SK-N-SH (cell line): ENCODE results near the gene GATAD2A. TPM values are rescaled to one million over a fixed set of nuclear protein-coding genes. Genes with fewer than 3 reads are reported as not detected.

Source experiments
- CTCF ChIA-PET: fragments of 300-600, 350-600 bp; formaldehyde crosslinking; extraction: SDS; loops from one replicate; lab custom pipeline; 2021; lab: Yijun Ruan, JAX
- POLR2A ChIA-PET: fragments of 350-600 bp; sonication (Branson Sonifier 250); formaldehyde crosslinking; extraction: SDS; loops from one replicate; lab custom pipeline; 2020; ENCODE audit warnings: antibody characterized with exemption, inconsistent platforms; lab: Yijun Ruan, JAX
- DNase-seq: peaks from one replicate; pipeline ENCODE4 v3.0.0; 2012
- H2AFZ ChIP-seq: fragments of 200-600 bp; sonication (generic); 2 replicates; pipeline ENCODE4 v1.8.1; 2016; ENCODE audit warnings: antibody characterized with exemption, mild to moderate bottlenecking, low read depth
- H3F3A ChIP-seq: fragments of 200-600 bp; sonication (generic); replicated peaks from 2 replicates; pipeline ENCODE3; 2016; ENCODE audit warnings: antibody characterized with exemption, mild to moderate bottlenecking; ENCODE audit not compliant: insufficient read depth
- H3K27ac ChIP-seq, 2 experiments: fragments of 200-500 bp in 1 of 2; fragments of 200-600 bp in 1 of 2; sonication (Bioruptor generic) in 1 of 2; sonication (generic), shearing (Covaris generic) in 1 of 2; 2 replicates each; pipeline versions ENCODE4 v1.5.1 to v1.6.1; 2014 to 2016; ENCODE audit warnings: low read depth in 2 of 2, inconsistent platforms in 1 of 2, low read length in 1 of 2, mild to moderate bottlenecking in 1 of 2, mixed read lengths in 1 of 2
- H3K27me3 ChIP-seq: fragments of 200-600 bp; sonication (generic), shearing (Covaris generic); 2 replicates; pipeline ENCODE4 v1.6.1; 2016; ENCODE audit warnings: mixed run types; ENCODE audit not compliant: insufficient read depth
- H3K36me3 ChIP-seq, 2 experiments: fragments of 200-500 bp in 1 of 2; fragments of 200-600 bp in 1 of 2; sonication (Bioruptor generic) in 1 of 2; sonication (generic) in 1 of 2; replicated peaks in 1 of 2; 2 replicates each; pipeline versions ENCODE3 to v1.5.1; 2014 to 2016; ENCODE audit warnings: low read length in 1 of 2, mild to moderate bottlenecking in 1 of 2; ENCODE audit not compliant: insufficient read depth in 2 of 2, control insufficient read depth in 1 of 2
- H3K4me1 ChIP-seq, 2 experiments: fragments of 200-500 bp in 1 of 2; fragments of 200-600 bp in 1 of 2; sonication (Bioruptor generic) in 1 of 2; sonication (generic), shearing (Covaris generic) in 1 of 2; 2 replicates each; pipeline versions ENCODE4 v1.5.1 to v1.6.1; 2014 to 2016; ENCODE audit warnings: low read depth in 1 of 2, low read length in 1 of 2, mixed run types in 1 of 2; ENCODE audit not compliant: insufficient read depth in 2 of 2, control insufficient read depth in 1 of 2
- H3K4me2 ChIP-seq: fragments of 200-600 bp; sonication (generic), shearing (Covaris generic); 2 replicates; pipeline ENCODE4 v1.6.1; 2017; ENCODE audit warnings: mixed run types
- H3K4me3 ChIP-seq, 2 experiments: fragments of 200-500 bp in 1 of 2; fragments of 200-600 bp in 1 of 2; sonication (Bioruptor generic) in 1 of 2; sonication (generic), shearing (Covaris generic) in 1 of 2; 2 replicates each; pipeline versions ENCODE4 v1.5.1 to v1.8.1; 2014 to 2016; ENCODE audit warnings: low read depth in 2 of 2, inconsistent platforms in 1 of 2, low read length in 1 of 2, mild to moderate bottlenecking in 1 of 2, mixed read lengths in 1 of 2, moderate library complexity in 1 of 2
- H3K79me2 ChIP-seq: fragments of 200-600 bp; sonication (generic); 2 replicates; pipeline ENCODE4 v1.8.1; 2017; ENCODE audit warnings: mild to moderate bottlenecking; ENCODE audit not compliant: insufficient read depth
- H3K9ac ChIP-seq: fragments of 200-600 bp; sonication (generic); 2 replicates; pipeline ENCODE4 v1.6.1; 2017; ENCODE audit warnings: mixed run types
- H3K9me2 ChIP-seq: fragments of 200-600 bp; sonication (generic); 2 replicates; pipeline ENCODE4 v1.6.1; 2017; ENCODE audit warnings: mixed run types
- H3K9me3 ChIP-seq: fragments of 200-600 bp; sonication (generic); 2 replicates; pipeline ENCODE4 v1.6.1; 2017; ENCODE audit warnings: mixed run types, mild to moderate bottlenecking, moderate library complexity
- H4K20me1 ChIP-seq: fragments of 200-600 bp; sonication (generic); 2 replicates; pipeline ENCODE4 v1.6.1; 2017; ENCODE audit warnings: mild to moderate bottlenecking, mixed run types; ENCODE audit not compliant: insufficient read depth
- ELF1 ChIP-seq: IDR thresholded peaks from 2 replicates; pipeline ENCODE4 v1.4.0; 2012
- EZH2phosphoT487 ChIP-seq: fragments of 200-600 bp; sonication (generic); IDR thresholded peaks from 2 replicates; pipeline ENCODE4 v1.6.1; 2017; ENCODE audit warnings: low read depth, mixed run types, mild to moderate bottlenecking, antibody characterized with exemption, moderate library complexity, borderline replicate concordance
- FOSL2 ChIP-seq: IDR thresholded peaks from 2 replicates; pipeline ENCODE4 v1.4.0; 2012; ENCODE audit warnings: low read depth, mild to moderate bottlenecking, moderate library complexity, borderline replicate concordance
- FOXJ3 ChIP-seq: sonication (generic); formaldehyde crosslinking; IDR thresholded peaks from 2 replicates; pipeline ENCODE4 v1.5.1; 2020; ENCODE audit warnings: mild to moderate bottlenecking, missing genetic modification reagents
- FOXM1 ChIP-seq: IDR thresholded peaks from 2 replicates; pipeline ENCODE4 v1.4.0; 2012; ENCODE audit warnings: low read depth, mild to moderate bottlenecking
- JUND ChIP-seq: IDR thresholded peaks from 2 replicates; pipeline ENCODE4 v1.4.0; 2012
- PBX3 ChIP-seq: IDR thresholded peaks from 2 replicates; pipeline ENCODE4; 2012
- POLR2AphosphoS5 ChIP-seq: IDR thresholded peaks from 2 replicates; pipeline ENCODE4 v1.6.1; 2012; ENCODE audit warnings: low read depth, low read length
- RAD21 ChIP-seq: IDR thresholded peaks from 2 replicates; pipeline ENCODE4 v1.6.1; 2012; ENCODE audit warnings: mild to moderate bottlenecking, low read length
- RCOR1 ChIP-seq: fragments of 150-350 bp; IDR thresholded peaks from 2 replicates; pipeline ENCODE4 v1.6.1; 2017; ENCODE audit warnings: antibody characterized with exemption, low read length
- REST ChIP-seq: IDR thresholded peaks from 2 replicates; pipeline ENCODE4 v1.6.1; 2012; ENCODE audit warnings: mild to moderate bottlenecking, low read depth, low read length, moderate library complexity
- RFX5 ChIP-seq: IDR thresholded peaks from 2 replicates; pipeline ENCODE4 v1.6.1; 2012; ENCODE audit warnings: mild to moderate bottlenecking, improper control_type of control experiment, low read length
- RXRA ChIP-seq: IDR thresholded peaks from 2 replicates; pipeline ENCODE4 v1.4.0; 2012; ENCODE audit warnings: low read depth, mild to moderate bottlenecking, borderline replicate concordance
- SIN3A ChIP-seq: IDR thresholded peaks from 2 replicates; pipeline ENCODE4 v1.6.1; 2012; ENCODE audit warnings: low read depth, mild to moderate bottlenecking, low read length, moderate library complexity, borderline replicate concordance
- WGBS: methylation state at CpG from one replicate; pipeline ENCODE4 v1.1.6; 2017; ENCODE audit warnings: low lambda C conversion rate; 5-methylcytosine and 5-hydroxymethylcytosine counted together
- polyA plus RNA-seq, 3 experiments: library from polyadenylated mRNA; depleted of rRNA; stranded (reverse); fragments of >200 nt; gene quantifications; 2 replicates each; pipeline ENCODE4 v1.2.3, GENCODE V29; 2012
- TF ChIP-seq, protein P1 (sequence below): fragments of 150-350 bp; IDR thresholded peaks from 2 replicates; pipeline ENCODE4 v1.6.1; 2017; ENCODE audit warnings: antibody characterized with exemption, low read length, low read depth, borderline replicate concordance
- TF ChIP-seq, protein P2 (sequence below): IDR thresholded peaks from 2 replicates; pipeline ENCODE4 v1.4.0; 2012; ENCODE audit warnings: low read depth, borderline replicate concordance

Gene GATAD2A
- polyA plus RNA-seq, 1 of the 3 experiments (the other 2 are of a cell fraction): 36.6 TPM

DNA sequence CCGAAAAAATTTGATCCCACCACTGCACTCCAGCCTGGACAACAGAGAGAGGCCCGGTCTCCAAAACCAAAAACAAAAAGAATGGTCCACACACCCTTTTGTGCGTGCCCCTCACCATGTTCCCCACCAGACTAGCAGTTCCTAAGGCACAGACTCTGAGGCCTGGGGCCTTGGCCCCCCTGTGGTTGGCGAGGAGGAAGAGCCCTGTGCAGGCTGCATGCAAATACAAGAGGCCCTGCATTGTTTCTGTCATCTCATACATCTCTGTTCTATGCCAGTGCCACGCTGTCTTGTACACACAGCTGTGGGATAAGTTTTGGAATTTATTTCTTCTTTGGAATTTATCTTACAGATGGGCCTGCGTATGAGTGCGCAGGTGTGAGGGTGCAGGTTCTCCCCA, 118.6 kb downstream of the GATAD2A start:
- DNase-seq: no peak
- Histone ChIP-seq H4K20me1 (peaks cover 72% of the 10 kb centered on the region), H3K9ac (no peak overlapping the region), H3K9me3 (no peaks in the 10 kb centered on the region), H3K4me1 (peaks cover 0 to 2% of the 10 kb centered on the region in 2 experiments; a peak in 1 of 4 replicates), H3K4me3 (no peak overlapping the region), H3K4me2 (no peak overlapping the region), H3F3A (peaks cover 3% of the 10 kb centered on the region), H3K27me3 (no peaks in the 10 kb centered on the region), H3K79me2 (peaks cover 67% of the 10 kb centered on the region), H3K36me3 (peaks cover 18 to 30% of the 10 kb centered on the region in 2 experiments), H3K27ac (no peak overlapping the region), H3K9me2 (no peaks in the 10 kb centered on the region), H2AFZ (no peak overlapping the region)
- TF ChIP-seq RXRA (no peak), RAD21 (no peak), FOSL2 (no peak), FOXM1 (no peak), POLR2AphosphoS5 (no peak), RCOR1 (no peak), EZH2phosphoT487 (no peak)
- TF ChIP-seq, protein P1, sequence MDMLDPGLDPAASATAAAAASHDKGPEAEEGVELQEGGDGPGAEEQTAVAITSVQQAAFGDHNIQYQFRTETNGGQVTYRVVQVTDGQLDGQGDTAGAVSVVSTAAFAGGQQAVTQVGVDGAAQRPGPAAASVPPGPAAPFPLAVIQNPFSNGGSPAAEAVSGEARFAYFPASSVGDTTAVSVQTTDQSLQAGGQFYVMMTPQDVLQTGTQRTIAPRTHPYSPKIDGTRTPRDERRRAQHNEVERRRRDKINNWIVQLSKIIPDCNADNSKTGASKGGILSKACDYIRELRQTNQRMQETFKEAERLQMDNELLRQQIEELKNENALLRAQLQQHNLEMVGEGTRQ: no peak
- POLR2A ChIA-PET: no interaction called here
- CTCF ChIA-PET: interaction anchor here (1.2 kb wide), 1 partner anchor 8 kb away, joined by 7 read pairs; no protein-coding TSS in a partner anchor
- WGBS: 96% methylated on average over 7 of the region's 7 CpGs

DNA sequence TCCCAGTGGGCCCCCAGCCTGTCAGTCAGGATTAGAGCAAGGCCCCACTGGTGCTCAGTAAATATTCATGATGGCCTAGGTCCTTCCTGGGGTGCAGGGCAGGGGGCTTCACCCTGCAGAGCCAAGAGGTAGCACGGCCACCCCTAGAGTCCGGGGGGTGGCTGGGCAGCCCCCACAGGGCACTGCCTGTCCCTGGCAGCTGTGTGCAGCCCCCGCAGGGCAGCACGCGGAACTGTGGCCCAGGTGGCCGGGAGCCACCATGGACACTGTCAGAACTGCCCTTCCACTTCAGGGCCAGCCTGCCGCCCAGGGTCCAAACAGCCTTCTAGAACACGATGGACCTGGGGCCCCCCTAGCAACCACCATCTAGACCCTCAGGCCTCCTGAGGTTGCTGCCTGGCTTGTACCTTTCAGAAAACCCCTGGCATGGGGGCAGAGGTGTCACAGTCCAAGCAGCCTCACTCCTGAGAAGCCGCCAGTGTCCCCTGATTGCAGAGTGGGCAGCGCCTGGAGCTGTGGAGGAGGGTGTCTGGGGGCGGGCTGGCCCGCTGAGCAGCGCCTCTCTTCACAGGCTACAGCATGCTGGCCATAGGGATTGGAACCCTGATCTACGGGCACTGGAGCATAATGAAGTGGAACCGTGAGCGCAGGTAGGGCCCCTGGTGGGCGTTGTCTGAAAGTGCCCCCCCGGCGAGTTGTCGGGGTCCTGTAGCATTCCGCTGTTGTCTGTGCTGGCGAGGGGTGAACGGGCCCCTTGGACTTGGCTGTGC, 120.3 kb downstream of the GATAD2A start:
- peaks cover 60% of the 10 kb centered on the region for H4K20me1 ChIP-seq
- H3K4me2 ChIP-seq: no peak overlapping the region
- no peak overlapping the region for H3K27ac ChIP-seq
- H2AFZ ChIP-seq: no peak overlapping the region
- H3K36me3 ChIP-seq: peaks cover 9 to 18% of the 10 kb centered on the region in 2 experiments
- CTCF ChIA-PET: interaction anchor here (1.3 to 1.4 kb wide), 2 partner anchors 29 to 35 kb away, joined by 3 to 4 read pairs; no protein-coding TSS in a partner anchor
- no peak for TF ChIP-seq REST
- no peak for TF ChIP-seq JUND
- no peak for TF ChIP-seq SIN3A
- TF ChIP-seq, protein P2, sequence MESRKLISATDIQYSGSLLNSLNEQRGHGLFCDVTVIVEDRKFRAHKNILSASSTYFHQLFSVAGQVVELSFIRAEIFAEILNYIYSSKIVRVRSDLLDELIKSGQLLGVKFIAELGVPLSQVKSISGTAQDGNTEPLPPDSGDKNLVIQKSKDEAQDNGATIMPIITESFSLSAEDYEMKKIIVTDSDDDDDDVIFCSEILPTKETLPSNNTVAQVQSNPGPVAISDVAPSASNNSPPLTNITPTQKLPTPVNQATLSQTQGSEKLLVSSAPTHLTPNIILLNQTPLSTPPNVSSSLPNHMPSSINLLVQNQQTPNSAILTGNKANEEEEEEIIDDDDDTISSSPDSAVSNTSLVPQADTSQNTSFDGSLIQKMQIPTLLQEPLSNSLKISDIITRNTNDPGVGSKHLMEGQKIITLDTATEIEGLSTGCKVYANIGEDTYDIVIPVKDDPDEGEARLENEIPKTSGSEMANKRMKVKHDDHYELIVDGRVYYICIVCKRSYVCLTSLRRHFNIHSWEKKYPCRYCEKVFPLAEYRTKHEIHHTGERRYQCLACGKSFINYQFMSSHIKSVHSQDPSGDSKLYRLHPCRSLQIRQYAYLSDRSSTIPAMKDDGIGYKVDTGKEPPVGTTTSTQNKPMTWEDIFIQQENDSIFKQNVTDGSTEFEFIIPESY: no peak
- TF ChIP-seq FOXJ3 (CRISPR knock-in tag): no peak
- TF ChIP-seq, protein P1: no peak
- TF ChIP-seq ELF1: no peak
- TF ChIP-seq PBX3: no peak
- TF ChIP-seq EZH2phosphoT487: no peak
- no peak for TF ChIP-seq FOXM1
- no peak for TF ChIP-seq RFX5
- H3K4me3 ChIP-seq: no peak overlapping the region
- WGBS: 95% methylated on average over 11 of the region's 23 CpGs
- peaks cover 3% of the 10 kb centered on the region for H3F3A ChIP-seq
- H3K9ac ChIP-seq: no peak overlapping the region
- no peak for DNase-seq
- H3K4me1 ChIP-seq: peaks cover 0 to 8% of the 10 kb centered on the region in 2 experiments; a peak in 1 of 4 replicates
- H3K9me2 ChIP-seq: no peaks in the 10 kb centered on the region
- POLR2A ChIA-PET: interaction anchor here (1.3 kb wide), 1 partner anchor 10 kb away, joined by 7 read pairs; the partner anchor contains the start of gene NDUFA13
- no peaks in the 10 kb centered on the region for H3K9me3 ChIP-seq
- no peaks in the 10 kb centered on the region for H3K27me3 ChIP-seq
- H3K79me2 ChIP-seq: peaks cover 50% of the 10 kb centered on the region
